Stimulated activated CD4-positive, alpha-beta T cell treated with anti-CD3 and anti-CD28 coated beads, Interleukin-2, amount 100 ng/mL, for 24 hours (primary cell): ENCODE measurements around the gene NPHP4.
A peak's percentile ranks its signal among the peaks of the same experiment; 100 is the strongest.

Experiments used
- DNase-seq, 2 donors: peaks; one replicate each; pipeline ENCODE4 v3.0.0-alpha.2; 2020

The NPHP4 gene

GRCh38 chr1:5908461-5909375, 83.5 kb downstream of the NPHP4 start:
- DNase-seq = no peak

- DNase-seq = no peak
These were observed 84.3 kb downstream of the NPHP4 start for GRCh38 chr1:5907966-5908365.

GRCh38 chr1:5907386-5907785, 84.8 kb downstream of the NPHP4 start:
- no peak for DNase-seq

- no peak for DNase-seq
These were observed 85.3 kb downstream of the NPHP4 start for GRCh38 chr1:5906966-5907365.

- no peak for DNase-seq
These were observed 86.1 kb downstream of the NPHP4 start for GRCh38 chr1:5906116-5906515.

GRCh38 chr1:5905436-5905835, 86.8 kb downstream of the NPHP4 start:
- no peak for DNase-seq

- DNase-seq = no peak
These were observed 87.7 kb downstream of the NPHP4 start for GRCh38 chr1:5904551-5904950.

- no peak for DNase-seq
These were observed 88.5 kb downstream of the NPHP4 start for GRCh38 chr1:5903680-5904079.

GRCh38 chr1:5903031-5903430, 89.2 kb downstream of the NPHP4 start:
- DNase-seq = no peak

- no peak for DNase-seq
These were observed 90.4 kb downstream of the NPHP4 start for GRCh38 chr1:5901841-5902240.

GRCh38 chr1:5901150-5901549, 91.1 kb downstream of the NPHP4 start:
- no peak for DNase-seq

- DNase-seq = no peak
These were observed 94.0 kb downstream of the NPHP4 start for GRCh38 chr1:5898266-5898665.

GRCh38 chr1:5896706-5897660, 95.2 kb downstream of the NPHP4 start:
- no peak for DNase-seq

- no peak for DNase-seq
These were observed 96.5 kb downstream of the NPHP4 start for GRCh38 chr1:5895446-5896406.

GRCh38 chr1:5893699-5894278, 98.4 kb downstream of the NPHP4 start:
- peak in 1 of 2 donors; percentile 22 for DNase-seq

GRCh38 chr1:5892329-5892728, 99.9 kb downstream of the NPHP4 start:
- DNase-seq = no peak

- DNase-seq = no peak
These were observed 100.5 kb downstream of the NPHP4 start for GRCh38 chr1:5891736-5892135.

GRCh38 chr1:5891137-5891536, 101.1 kb downstream of the NPHP4 start:
- no peak for DNase-seq

GRCh38 chr1:5890346-5891106, 101.7 kb downstream of the NPHP4 start:
- no peak for DNase-seq

- DNase-seq = no peak
These were observed 102.3 kb downstream of the NPHP4 start for GRCh38 chr1:5889901-5890300.

GRCh38 chr1:5889462-5889861, 102.8 kb downstream of the NPHP4 start:
- DNase-seq = no peak
